H1 (cell line): Measurements from ENCODE around the gene TMEM72. TPM values are rescaled to one million over a fixed set of nuclear protein-coding genes. Genes with fewer than 3 reads are reported as not detected.

Experiments used
- BCL11A ChIP-seq, 2 experiments: IDR thresholded peaks; one replicate each; pipeline ENCODE4 v1.6.1; 2011; ENCODE audit warnings: low read depth in 2 of 2, low read length in 2 of 2, mild to moderate bottlenecking in 2 of 2
- BRCA1 ChIP-seq: IDR thresholded peaks from 2 replicates; pipeline ENCODE4 v1.6.1; 2012; ENCODE audit warnings: low read depth, low read length, improper control_type of control experiment
- POLR2A ChIP-seq, 2 experiments: IDR thresholded peaks; 1 replicate in 1 of 2; 2 replicates in 1 of 2; pipeline ENCODE4 v1.6.1; 2011; ENCODE audit warnings: low read depth in 2 of 2, low read length in 2 of 2, mild to moderate bottlenecking in 2 of 2; ENCODE audit errors: control extremely low read depth in 1 of 2
- POU5F1 ChIP-seq: IDR thresholded peaks from 2 replicates; pipeline ENCODE4 v1.6.1; 2011; ENCODE audit warnings: low read depth, mild to moderate bottlenecking, low read length, moderate library complexity
- TBP ChIP-seq: IDR thresholded peaks from 2 replicates; pipeline ENCODE4 v1.6.1; 2011; ENCODE audit warnings: low read depth, low read length, improper control_type of control experiment
- polyA plus RNA-seq, 7 experiments: library from polyadenylated mRNA; depleted of rRNA in 3 of 7; stranded (reverse) in 5 of 7; unstranded in 2 of 7; fragments of >200 nt in 5 of 7; fragments of 200-250 nt in 2 of 7; gene quantifications; 1 replicate in 5 of 7; 2 replicates in 1 of 7; 4 replicates in 1 of 7; pipeline versions ENCODE4 v1.2.1 to v1.2.3, GENCODE V29; 2011 to 2013; ENCODE audit warnings: missing spikeins in 2 of 7, mixed read lengths in 2 of 7
- total RNA-seq: library from RNA; stranded (reverse); fragmentation: NEBNext Ultra II Directional; extraction: Animal tissue kit (Norgen Biotek cat#: 25700); gene quantifications from 2 replicates; pipeline ENCODE4 v1.2.1, GENCODE V29; 2021

The TMEM72 gene
- total and polyA plus RNA-seq, 2 of the 8 experiments (the other 6 are each of a cell fraction or from before 2014, with no cell fraction given), result not detected

DNA sequence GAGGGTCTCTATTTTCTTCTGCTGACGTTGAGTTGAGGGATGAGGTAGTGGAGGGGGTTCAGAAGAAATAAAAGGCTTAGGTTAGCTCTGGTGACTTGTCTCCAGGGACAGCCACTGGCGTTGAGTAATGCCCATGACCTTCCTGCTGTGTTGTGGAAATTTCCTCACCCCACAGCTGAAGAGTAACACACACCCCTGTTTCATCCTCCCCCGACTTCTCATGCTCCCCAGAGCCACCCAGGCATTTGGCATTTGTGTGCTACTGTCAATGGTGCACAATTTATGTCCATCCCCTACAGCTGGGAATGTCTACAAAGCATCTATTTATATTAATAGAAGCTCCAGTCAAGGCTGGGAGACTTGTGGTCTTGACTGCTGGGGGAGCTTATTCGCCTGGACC lies 4.7 kb upstream of the TMEM72 start (continued):
- TF ChIP-seq TBP (no peak), POLR2A (IDR thresholded peaks at IDR 0.05; ENCODE audit: control extremely low read depth in 1 of 2, low read depth in 2 of 2, low read length in 2 of 2) (no peak), BCL11A (IDR thresholded peaks at IDR 0.05; ENCODE audit: low read depth in 2 of 2, low read length in 2 of 2) (no peak), POU5F1 (no peak), BRCA1 (no peak)
